ENCODE results near the gene NFIB. TPM values are rescaled to one million over a fixed set of nuclear protein-coding genes. Genes with fewer than 3 reads are reported as not detected.

The NFIB gene
- polyA plus RNA-seq, 2 of the 4 experiments (the other 2 are of a cell fraction) = 10.7 to 21.7 TPM

DNA sequence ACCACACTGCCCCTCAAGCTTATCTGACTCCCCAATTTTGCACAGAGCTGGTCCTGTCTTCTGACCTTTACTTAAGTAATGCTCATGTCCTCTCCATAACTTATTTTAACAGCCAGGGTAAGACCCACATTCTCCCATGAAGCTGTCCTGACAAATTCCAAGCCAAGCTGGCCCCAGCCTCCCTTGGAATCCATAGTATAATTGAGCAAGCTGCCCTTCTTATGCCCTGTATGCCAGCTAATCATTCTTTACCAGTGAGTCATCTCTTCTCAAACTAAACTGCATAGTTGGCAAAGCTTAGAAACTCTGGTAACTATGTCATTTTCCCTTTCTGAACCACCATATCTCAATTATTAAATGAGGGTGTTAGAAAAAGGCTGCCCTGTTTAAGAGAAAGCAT is 92.4 kb downstream of the NFIB start (continued):
- TF ChIP-seq POLR2AphosphoS2 (conservative IDR thresholded peaks at IDR 0.05; ENCODE audit: low read length) = no peak
- TF ChIP-seq, protein P1, sequence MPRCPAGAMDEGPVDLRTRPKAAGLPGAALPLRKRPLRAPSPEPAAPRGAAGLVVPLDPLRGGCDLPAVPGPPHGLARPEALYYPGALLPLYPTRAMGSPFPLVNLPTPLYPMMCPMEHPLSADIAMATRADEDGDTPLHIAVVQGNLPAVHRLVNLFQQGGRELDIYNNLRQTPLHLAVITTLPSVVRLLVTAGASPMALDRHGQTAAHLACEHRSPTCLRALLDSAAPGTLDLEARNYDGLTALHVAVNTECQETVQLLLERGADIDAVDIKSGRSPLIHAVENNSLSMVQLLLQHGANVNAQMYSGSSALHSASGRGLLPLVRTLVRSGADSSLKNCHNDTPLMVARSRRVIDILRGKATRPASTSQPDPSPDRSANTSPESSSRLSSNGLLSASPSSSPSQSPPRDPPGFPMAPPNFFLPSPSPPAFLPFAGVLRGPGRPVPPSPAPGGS (IDR thresholded peaks at IDR 0.05) = 0 out of 3 replicates have a peak, but pooled peaks have one; percentile 41

DNA sequence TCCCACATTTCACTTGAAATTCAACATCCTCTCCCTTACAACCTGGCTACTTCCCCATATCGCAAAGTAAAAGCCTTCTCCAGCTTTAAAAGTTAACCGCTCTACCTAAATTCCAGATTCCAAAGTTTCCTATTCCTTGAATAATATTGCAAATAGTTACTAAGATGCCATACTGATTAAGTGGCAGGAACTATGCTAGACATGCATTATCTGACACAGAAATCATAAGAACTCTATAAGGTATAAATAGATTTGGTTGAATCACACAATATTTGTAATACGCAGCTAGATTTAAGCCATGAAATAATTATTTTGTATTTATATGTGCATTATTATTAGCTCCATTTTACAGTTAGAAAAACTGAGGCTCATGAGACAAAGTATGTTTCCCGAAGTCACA is 92.8 kb downstream of the NFIB start:
- 69% methylated on average over 4 of the region's 4 CpGs for WGBS (ENCODE audit: missing lambda C conversion rate)
- no peak overlapping the region for H3K4me3 ChIP-seq
- H3K4me2 ChIP-seq = peak overlapping the region; percentile 70
- ChIA-PET CTCF (interaction anchor here (1.2 to 2.2 kb wide), 3 partner anchors 8 to 21 kb away, joined by 3 to 5 read pairs (median 4); no protein-coding TSS in a partner anchor), POLR2A (interaction anchor here (1.0 to 1.7 kb wide), 3 partner anchors 17 to 101 kb away, joined by 3 to 15 read pairs (median 5); partner anchors contain the start of gene NFIB)
- FAIRE-seq (no peak), ATAC-seq (peak in 1 of 2 experiments; percentile 25; a peak in 2 of 6 replicates), DNase-seq (ENCODE audit: low read depth in 1 of 2, low spot score in 1 of 2) (no peak)
- TF ChIP-seq ESRRA (IDR thresholded peaks at IDR 0.05; ENCODE audit: borderline replicate concordance, low read length) (no peak), HDAC2 (IDR thresholded peaks at IDR 0.05) (0 out of 2 replicates have a peak, but pooled peaks have one; percentile 23)
- H3K9me3 ChIP-seq = no peaks in the 10 kb centered on the region
- H3K4me1 ChIP-seq = peaks cover 67% of the 10 kb centered on the region
- peak overlapping the region; percentile 83 to 92 for H3K27ac ChIP-seq

DNA sequence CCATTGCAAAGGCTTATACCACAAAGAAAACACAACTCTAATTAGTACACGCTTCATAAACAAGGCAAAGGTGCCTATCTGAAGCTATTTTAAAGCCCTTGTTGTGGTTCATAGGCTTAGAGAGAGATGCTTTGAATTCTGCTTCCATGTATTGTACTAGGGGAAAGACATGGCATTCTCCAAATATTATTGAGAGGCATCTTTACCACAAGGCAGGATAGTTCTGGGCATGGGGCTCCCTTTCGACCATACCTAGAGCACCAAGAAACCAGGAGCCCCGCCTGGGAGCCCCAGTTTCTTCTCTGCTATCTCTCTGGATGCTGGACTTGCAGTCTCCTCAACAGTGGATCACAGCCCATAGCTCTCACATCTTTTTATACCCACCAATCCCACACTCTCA is 93.7 kb downstream of the NFIB start:
- ATAC-seq (no peak), FAIRE-seq (no peak), DNase-seq (ENCODE audit: low read depth in 1 of 2, low spot score in 1 of 2) (no peak)
- no peak for TF ChIP-seq CHD2 (IDR thresholded peaks at IDR 0.05; ENCODE audit: low read length, partially characterized antibody)
- peaks cover 73% of the 10 kb centered on the region for H3K4me1 ChIP-seq
- H3K9me3 ChIP-seq = no peaks in the 10 kb centered on the region
- no peak overlapping the region for H3K4me3 ChIP-seq
- H3K27ac ChIP-seq = peak overlapping the region; percentile 83 to 92
- H3K4me2 ChIP-seq = peak overlapping the region; percentile 70
- CTCF ChIA-PET = interaction anchor here (1.0 to 1.3 kb wide), 3 partner anchors 20 to 133 kb away, joined by 3 to 5 read pairs (median 4); no protein-coding TSS in a partner anchor
- POLR2A ChIA-PET = no interaction called here
- 83% methylated on average over 3 of the region's 3 CpGs for WGBS (ENCODE audit: missing lambda C conversion rate)

DNA sequence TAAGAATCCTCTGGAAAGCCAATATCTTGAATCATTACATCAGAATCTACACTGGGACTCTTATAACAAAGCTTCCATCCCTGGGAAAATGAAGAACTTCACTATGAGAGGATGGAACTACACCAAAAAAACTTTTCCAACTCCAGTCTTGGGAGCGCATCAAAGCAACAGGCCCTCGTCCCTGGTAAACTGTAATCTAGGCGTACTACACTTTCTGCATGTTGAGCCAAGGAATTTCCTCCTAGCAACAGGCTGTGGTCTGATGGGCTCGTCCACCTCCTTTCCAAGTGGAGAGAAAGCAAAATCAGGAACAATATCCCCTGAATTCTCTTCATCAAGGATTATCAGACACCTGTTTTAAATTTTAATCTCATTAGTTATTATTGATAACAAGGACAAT is 94.1 kb downstream of the NFIB start:
- WGBS (ENCODE audit: missing lambda C conversion rate) = 80% methylated on average over 4 of the region's 4 CpGs
- Histone ChIP-seq H3K4me2 (peak overlapping the region; percentile 70), H3K9me3 (no peaks in the 10 kb centered on the region), H3K4me3 (no peak overlapping the region), H3K4me1 (peaks cover 77% of the 10 kb centered on the region), H3K27ac (peak overlapping the region; percentile 83 to 92; a peak in 5 of 6 replicates)
- TF ChIP-seq EP300 (IDR thresholded peaks at IDR 0.05) (no peak), PHF8 (IDR thresholded peaks at IDR 0.05; ENCODE audit: borderline replicate concordance, low read depth) (no peak), SREBF2 (IDR thresholded peaks at IDR 0.05) (no peak), KDM5A (IDR thresholded peaks at IDR 0.05) (no peak), JUN (IDR thresholded peaks at IDR 0.05) (no peak), MAZ (IDR thresholded peaks at IDR 0.05; ENCODE audit: borderline replicate concordance, low read depth, low read length) (no peak), NPAS2 (CRISPR knock-in tag; IDR thresholded peaks at IDR 0.05; ENCODE audit: borderline replicate concordance) (no peak), ZNF302 (CRISPR knock-in tag; IDR thresholded peaks at IDR 0.05) (no peak), CHD4 (IDR thresholded peaks at IDR 0.05; ENCODE audit: borderline replicate concordance) (no peak), POLR2AphosphoS2 (conservative IDR thresholded peaks at IDR 0.05; ENCODE audit: low read length) (no peak), NFE2L2 (conservative IDR thresholded peaks at IDR 0.05; ENCODE audit: low read length) (no peak), SMC3 (IDR thresholded peaks at IDR 0.05) (no peak)
- TF ChIP-seq, protein P2, sequence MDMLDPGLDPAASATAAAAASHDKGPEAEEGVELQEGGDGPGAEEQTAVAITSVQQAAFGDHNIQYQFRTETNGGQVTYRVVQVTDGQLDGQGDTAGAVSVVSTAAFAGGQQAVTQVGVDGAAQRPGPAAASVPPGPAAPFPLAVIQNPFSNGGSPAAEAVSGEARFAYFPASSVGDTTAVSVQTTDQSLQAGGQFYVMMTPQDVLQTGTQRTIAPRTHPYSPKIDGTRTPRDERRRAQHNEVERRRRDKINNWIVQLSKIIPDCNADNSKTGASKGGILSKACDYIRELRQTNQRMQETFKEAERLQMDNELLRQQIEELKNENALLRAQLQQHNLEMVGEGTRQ (IDR thresholded peaks at IDR 0.05) = no peak
- TF ChIP-seq, protein P3, sequence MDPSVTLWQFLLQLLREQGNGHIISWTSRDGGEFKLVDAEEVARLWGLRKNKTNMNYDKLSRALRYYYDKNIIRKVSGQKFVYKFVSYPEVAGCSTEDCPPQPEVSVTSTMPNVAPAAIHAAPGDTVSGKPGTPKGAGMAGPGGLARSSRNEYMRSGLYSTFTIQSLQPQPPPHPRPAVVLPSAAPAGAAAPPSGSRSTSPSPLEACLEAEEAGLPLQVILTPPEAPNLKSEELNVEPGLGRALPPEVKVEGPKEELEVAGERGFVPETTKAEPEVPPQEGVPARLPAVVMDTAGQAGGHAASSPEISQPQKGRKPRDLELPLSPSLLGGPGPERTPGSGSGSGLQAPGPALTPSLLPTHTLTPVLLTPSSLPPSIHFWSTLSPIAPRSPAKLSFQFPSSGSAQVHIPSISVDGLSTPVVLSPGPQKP (IDR thresholded peaks at IDR 0.05; ENCODE audit: low read depth, low read length) = no peak
- FAIRE-seq (no peak), ATAC-seq (no peak), DNase-seq (ENCODE audit: low read depth in 1 of 2, low spot score in 1 of 2) (no peak)
- CTCF ChIA-PET = interaction anchor here (0.8 to 1.3 kb wide), 4 partner anchors 20 to 134 kb away, joined by 3 to 5 read pairs (median 4); no protein-coding TSS in a partner anchor
- POLR2A ChIA-PET = no interaction called here

Data from A549 (cell line).